ENCODE results near the gene NEIL3.

NEIL3 gene

GRCh38 chr4:177309522-177310371 is at the start of gene NEIL3:
NEIL3 (plus strand) TSS chr4:177309874; CDS start chr4:177309954, 80 bp downstream.
- DNase-seq (ENCODE audit: low spot score), result peak; percentile 85

- peak; percentile 84 for DNase-seq (ENCODE audit: low spot score)
Observed at GRCh38 chr4:177263818-177264217, 45.9 kb upstream of the NEIL3 start.

- DNase-seq (ENCODE audit: low spot score), result no peak
Observed at GRCh38 chr4:177264788-177265422, 44.8 kb upstream of the NEIL3 start.

- DNase-seq (ENCODE audit: low spot score), result no peak
Observed at GRCh38 chr4:177265729-177266128, 43.9 kb upstream of the NEIL3 start.

- no peak for DNase-seq (ENCODE audit: low spot score)
Observed at GRCh38 chr4:177266506-177266905, 43.2 kb upstream of the NEIL3 start.

- no peak for DNase-seq (ENCODE audit: low spot score)
Observed at GRCh38 chr4:177267911-177268310, 41.8 kb upstream of the NEIL3 start.

- DNase-seq (ENCODE audit: low spot score), result no peak
Observed at GRCh38 chr4:177271091-177271490, 38.6 kb upstream of the NEIL3 start.

- no peak for DNase-seq (ENCODE audit: low spot score)
Observed at GRCh38 chr4:177271915-177272766, 37.5 kb upstream of the NEIL3 start.

GRCh38 chr4:177275999-177276398 is 33.7 kb upstream of the NEIL3 start:
- DNase-seq (ENCODE audit: low spot score), result no peak

GRCh38 chr4:177281351-177281909 is 28.2 kb upstream of the NEIL3 start:
- no peak for DNase-seq (ENCODE audit: low spot score)

- DNase-seq (ENCODE audit: low spot score), result no peak
Observed at GRCh38 chr4:177282284-177282835, 27.3 kb upstream of the NEIL3 start.

- no peak for DNase-seq (ENCODE audit: low spot score)
Observed at GRCh38 chr4:177283167-177283566, 26.5 kb upstream of the NEIL3 start.

GRCh38 chr4:177285953-177286352 is 23.7 kb upstream of the NEIL3 start:
- DNase-seq (ENCODE audit: low spot score), result no peak

- DNase-seq (ENCODE audit: low spot score), result no peak
Observed at GRCh38 chr4:177287255-177287654, 22.4 kb upstream of the NEIL3 start.

- DNase-seq (ENCODE audit: low spot score), result no peak
Observed at GRCh38 chr4:177288335-177288734, 21.3 kb upstream of the NEIL3 start.

- no peak for DNase-seq (ENCODE audit: low spot score)
Observed at GRCh38 chr4:177290780-177291179, 18.9 kb upstream of the NEIL3 start.

- DNase-seq (ENCODE audit: low spot score), result no peak
Observed at GRCh38 chr4:177292171-177292570, 17.5 kb upstream of the NEIL3 start.

GRCh38 chr4:177293208-177294033 is 16.3 kb upstream of the NEIL3 start:
- no peak for DNase-seq (ENCODE audit: low spot score)

GRCh38 chr4:177297785-177298391 is 11.8 kb upstream of the NEIL3 start:
- DNase-seq (ENCODE audit: low spot score), result no peak

- DNase-seq (ENCODE audit: low spot score), result no peak
Observed at GRCh38 chr4:177301126-177301639, 8.5 kb upstream of the NEIL3 start.
